Chondrocyte (in vitro differentiated cells): Measurements from ENCODE around the gene SEC16A. TPM values are rescaled to one million over a fixed set of nuclear protein-coding genes. Genes with fewer than 3 reads are reported as not detected.

Experiments used
- DNase-seq: peaks from one replicate; pipeline ENCODE4 v3.0.0; 2021; ENCODE audit warnings: mixed read lengths, low spot score
- H3K27ac Mint-ChIP-seq: one replicate; pipeline ENCODE4 v1.8.0; 2021; ENCODE audit warnings: mild to moderate bottlenecking, moderate library complexity, mixed read lengths; ENCODE audit not compliant: unreplicated experiment
- H3K27me3 Mint-ChIP-seq: 2 replicates; pipeline ENCODE4 v1.8.0; 2021; ENCODE audit warnings: low read depth, mixed read lengths
- H3K36me3 Mint-ChIP-seq: 2 replicates; pipeline ENCODE4 v1.8.0; 2021; ENCODE audit warnings: low read depth, mixed read lengths
- H3K4me1 Mint-ChIP-seq: 2 replicates; pipeline ENCODE4 v1.8.0; 2021; ENCODE audit warnings: low read depth, mild to moderate bottlenecking, mixed read lengths
- H3K4me3 Mint-ChIP-seq: one replicate; pipeline ENCODE4 v1.8.0; 2021; ENCODE audit warnings: mild to moderate bottlenecking, moderate library complexity, mixed read lengths; ENCODE audit not compliant: unreplicated experiment
- H3K9me3 Mint-ChIP-seq: 2 replicates; pipeline ENCODE4 v1.8.0; 2021; ENCODE audit warnings: low read depth, mixed read lengths
- total RNA-seq: library from RNA; stranded (reverse); gene quantifications from 3 replicates; pipeline ENCODE4 v1.2.1, GENCODE V29; 2021
- TF ChIP-seq, protein P1 (sequence below): fragments of 200-600 bp; sonication (generic); IDR thresholded peaks from 2 replicates; pipeline ENCODE4 v1.5.0; 2021; ENCODE audit warnings: antibody characterized with exemption, mild to moderate bottlenecking, moderate library complexity

The SEC16A gene
- total RNA-seq, 1 donor from 2014 or later, result 91.7 TPM

DNA sequence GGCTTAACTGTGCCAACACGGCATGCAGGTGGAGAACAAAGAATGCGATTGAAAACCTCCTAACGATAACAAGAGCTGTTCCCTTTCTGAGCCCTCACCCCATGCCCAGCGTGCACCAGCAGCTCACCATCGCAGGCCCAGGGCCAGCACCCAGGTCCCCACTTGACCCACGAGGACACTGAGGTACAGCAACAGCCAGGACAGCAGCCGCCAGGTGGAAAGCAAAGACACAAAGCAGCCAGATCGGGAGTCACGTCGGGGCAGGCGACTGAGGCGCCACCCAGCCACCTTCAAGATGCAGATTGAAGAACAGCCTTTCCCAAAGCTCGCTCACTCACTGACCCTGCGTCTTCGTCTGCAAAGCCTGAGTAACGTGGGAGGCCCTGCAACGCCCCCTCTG is 6.9 kb upstream of the SEC16A start:
- DNase-seq, result no peak
- Mint-ChIP-seq H3K4me3 (no peak overlapping the region), H3K27me3 (no peaks in the 10 kb centered on the region), H3K4me1 (peaks cover 2% of the 10 kb centered on the region), H3K9me3 (no peaks in the 10 kb centered on the region), H3K27ac (no peak overlapping the region), H3K36me3 (no peaks in the 10 kb centered on the region)
- TF ChIP-seq, protein P1, sequence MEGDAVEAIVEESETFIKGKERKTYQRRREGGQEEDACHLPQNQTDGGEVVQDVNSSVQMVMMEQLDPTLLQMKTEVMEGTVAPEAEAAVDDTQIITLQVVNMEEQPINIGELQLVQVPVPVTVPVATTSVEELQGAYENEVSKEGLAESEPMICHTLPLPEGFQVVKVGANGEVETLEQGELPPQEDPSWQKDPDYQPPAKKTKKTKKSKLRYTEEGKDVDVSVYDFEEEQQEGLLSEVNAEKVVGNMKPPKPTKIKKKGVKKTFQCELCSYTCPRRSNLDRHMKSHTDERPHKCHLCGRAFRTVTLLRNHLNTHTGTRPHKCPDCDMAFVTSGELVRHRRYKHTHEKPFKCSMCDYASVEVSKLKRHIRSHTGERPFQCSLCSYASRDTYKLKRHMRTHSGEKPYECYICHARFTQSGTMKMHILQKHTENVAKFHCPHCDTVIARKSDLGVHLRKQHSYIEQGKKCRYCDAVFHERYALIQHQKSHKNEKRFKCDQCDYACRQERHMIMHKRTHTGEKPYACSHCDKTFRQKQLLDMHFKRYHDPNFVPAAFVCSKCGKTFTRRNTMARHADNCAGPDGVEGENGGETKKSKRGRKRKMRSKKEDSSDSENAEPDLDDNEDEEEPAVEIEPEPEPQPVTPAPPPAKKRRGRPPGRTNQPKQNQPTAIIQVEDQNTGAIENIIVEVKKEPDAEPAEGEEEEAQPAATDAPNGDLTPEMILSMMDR, result no peak

DNA sequence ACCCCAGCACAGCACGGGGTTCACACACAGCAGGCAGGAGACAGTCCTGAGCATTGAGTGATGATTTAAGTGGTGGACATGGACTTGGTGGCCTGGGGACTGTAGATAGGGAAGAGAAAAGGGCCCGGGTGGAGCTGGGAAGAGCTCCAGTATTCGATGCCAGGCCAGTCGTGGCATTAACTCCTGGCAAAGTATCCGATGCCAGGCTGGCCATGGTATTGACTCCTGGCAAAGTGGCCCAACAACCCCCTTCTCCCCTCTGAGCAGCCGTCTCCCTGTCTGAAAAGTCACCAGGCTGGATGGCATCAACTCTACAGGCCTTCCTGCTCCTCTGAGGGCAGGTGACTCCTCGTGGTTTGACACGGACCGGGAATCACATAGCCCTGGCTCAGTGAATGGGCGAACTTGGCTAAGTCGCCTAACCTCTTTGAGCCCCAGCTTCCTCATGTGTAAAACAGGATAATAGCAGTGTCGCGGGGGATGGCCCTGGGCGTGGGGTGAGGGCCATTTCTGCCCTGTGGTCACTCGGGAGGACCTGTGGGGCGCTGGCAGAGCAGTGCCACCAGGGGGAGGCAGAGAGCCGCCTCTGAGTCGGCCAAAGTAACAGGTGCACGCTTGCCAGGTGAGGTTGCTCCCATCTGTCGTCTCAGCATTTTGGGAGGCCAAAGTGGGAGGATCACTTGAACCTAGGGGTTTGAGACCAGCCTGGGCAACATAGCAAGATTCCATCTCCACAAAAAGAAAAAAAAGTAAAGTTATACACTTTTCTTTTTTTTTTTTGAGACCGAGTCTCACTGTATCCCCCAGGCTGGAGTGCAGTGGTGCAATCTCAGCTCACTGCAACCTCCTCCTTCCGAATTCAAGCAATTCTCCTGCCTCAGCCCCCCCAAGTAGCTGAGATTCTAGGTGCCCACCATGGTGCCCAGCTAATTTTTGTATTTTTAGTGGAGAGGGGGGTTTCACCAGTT is 5.7 kb upstream of the SEC16A start:
- no peaks in the 10 kb centered on the region for H3K36me3 Mint-ChIP-seq
- H3K4me3 Mint-ChIP-seq, result no peak overlapping the region
- no peaks in the 10 kb centered on the region for H3K27me3 Mint-ChIP-seq
- no peak for DNase-seq
- no peaks in the 10 kb centered on the region for H3K9me3 Mint-ChIP-seq
- H3K4me1 Mint-ChIP-seq, result peaks cover 4% of the 10 kb centered on the region
- H3K27ac Mint-ChIP-seq, result no peak overlapping the region
- TF ChIP-seq, protein P1, result peak; percentile 100

- H3K27ac Mint-ChIP-seq, result no peak overlapping the region
- DNase-seq, result no peak
- H3K27me3 Mint-ChIP-seq, result no peaks in the 10 kb centered on the region
- H3K36me3 Mint-ChIP-seq, result no peaks in the 10 kb centered on the region
- H3K4me3 Mint-ChIP-seq, result no peak overlapping the region
- peaks cover 4% of the 10 kb centered on the region for H3K4me1 Mint-ChIP-seq
- TF ChIP-seq, protein P1, result no peak
- H3K9me3 Mint-ChIP-seq, result no peaks in the 10 kb centered on the region
These were observed 4.8 kb upstream of the SEC16A start for GRCh38 chr9:136487672-136488071.

DNA sequence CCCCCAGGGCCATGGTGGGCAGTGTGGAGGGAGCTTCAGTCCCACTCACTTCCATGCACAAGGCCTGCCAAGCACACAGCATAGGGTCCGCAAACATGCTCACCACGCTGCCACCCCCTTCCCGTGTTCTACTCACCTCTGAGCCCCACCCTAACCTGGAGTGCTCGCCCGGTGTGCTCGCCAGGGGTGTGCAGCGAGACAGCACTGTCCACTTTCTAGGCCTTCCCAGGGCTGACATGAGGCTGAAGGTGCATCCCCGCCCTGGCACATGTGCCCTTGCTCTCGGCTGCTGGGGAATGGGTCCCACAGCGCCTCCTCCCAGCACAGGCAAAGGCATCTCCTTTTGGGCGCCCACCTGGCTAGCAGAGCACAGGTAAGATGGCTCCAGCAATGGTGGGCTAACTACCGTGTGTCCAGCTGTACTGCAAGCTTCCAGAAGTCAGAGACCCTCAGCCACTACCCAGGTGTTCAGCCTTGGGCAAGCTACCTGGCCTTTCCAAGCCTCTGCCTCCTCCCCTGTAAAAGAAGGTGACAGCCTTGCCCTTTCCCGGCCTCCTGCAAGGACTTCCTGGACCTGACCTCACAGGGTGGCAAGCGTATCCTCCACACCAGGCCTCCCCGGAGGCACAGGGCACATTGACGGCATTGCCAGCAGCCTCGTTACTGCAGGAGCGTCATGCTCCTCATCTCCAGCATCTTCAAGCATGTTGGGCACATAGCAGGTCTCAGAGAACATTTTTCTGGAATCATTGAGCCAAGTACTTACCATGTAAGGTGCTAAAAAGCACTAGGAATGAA is 4.2 kb upstream of the SEC16A start:
- H3K27me3 Mint-ChIP-seq, result no peaks in the 10 kb centered on the region
- H3K4me3 Mint-ChIP-seq, result no peak overlapping the region
- peaks cover 4% of the 10 kb centered on the region for H3K4me1 Mint-ChIP-seq
- H3K27ac Mint-ChIP-seq, result no peak overlapping the region
- TF ChIP-seq, protein P1, result no peak
- no peaks in the 10 kb centered on the region for H3K36me3 Mint-ChIP-seq
- DNase-seq, result no peak
- H3K9me3 Mint-ChIP-seq, result no peaks in the 10 kb centered on the region

DNA sequence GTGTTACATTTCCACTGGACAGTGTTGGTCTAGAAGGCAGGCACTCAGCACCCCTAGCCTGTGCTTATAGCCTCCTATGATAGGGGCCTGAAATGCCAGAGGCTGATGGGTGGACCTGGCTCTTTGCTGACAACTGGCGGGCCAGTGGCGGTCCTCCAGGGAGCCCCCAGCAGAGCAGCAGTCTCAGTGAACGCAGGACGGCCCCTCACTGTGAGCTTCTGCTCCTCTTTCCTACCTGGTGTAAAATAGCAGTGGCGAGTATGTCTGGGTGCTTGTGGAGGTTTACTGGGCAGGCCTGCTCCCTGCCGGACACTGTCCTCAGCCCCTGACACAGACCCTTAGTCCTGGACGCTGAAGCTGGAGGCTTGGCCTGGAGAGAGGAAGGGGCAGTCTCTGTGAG is 3.3 kb upstream of the SEC16A start:
- Mint-ChIP-seq H3K4me3 (no peak overlapping the region), H3K9me3 (no peaks in the 10 kb centered on the region), H3K36me3 (no peaks in the 10 kb centered on the region), H3K4me1 (peaks cover 12% of the 10 kb centered on the region), H3K27me3 (no peaks in the 10 kb centered on the region), H3K27ac (no peak overlapping the region)
- TF ChIP-seq, protein P1, result no peak
- DNase-seq, result no peak
